CD4-positive, alpha-beta T cell treated with Interleukin-12 subunit alpha and Interleukin-12 subunit beta, for 1 hour (primary cell): ENCODE results near the gene NPPB.
"Not testable (repeated sequence)": the region's sequence is repeated elsewhere in the genome, so short reads cannot be mapped to it uniquely, and the experiment has no call there.

Experiments used
- DNase-seq: peaks from one replicate; pipeline ENCODE4 v3.0.0-alpha.2; 2020

NPPB gene

DNA sequence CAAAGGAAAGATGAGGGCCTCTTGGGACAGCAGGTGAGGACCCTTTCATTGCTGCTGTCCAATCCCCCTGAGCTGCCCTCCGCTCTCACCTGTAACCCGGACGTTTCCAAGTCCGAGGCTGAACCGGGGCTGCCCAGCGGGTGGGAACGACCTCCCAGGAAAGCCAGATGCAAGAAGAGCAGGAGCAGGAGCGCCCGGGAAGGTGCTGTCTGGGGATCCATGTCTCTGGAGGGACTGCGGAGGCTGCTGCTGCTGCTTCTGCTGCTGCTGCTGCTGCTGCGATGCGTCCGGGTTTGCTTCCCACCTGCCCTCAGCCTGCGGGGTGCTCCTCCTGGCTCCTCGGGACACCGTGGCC, at the start of gene NPPB:
Gene NPPB (minus strand): TSS at position 333 of the 355 bp plus-strand sequence. CDS start 112 bp downstream, at position 221.
- no peak for DNase-seq

DNA sequence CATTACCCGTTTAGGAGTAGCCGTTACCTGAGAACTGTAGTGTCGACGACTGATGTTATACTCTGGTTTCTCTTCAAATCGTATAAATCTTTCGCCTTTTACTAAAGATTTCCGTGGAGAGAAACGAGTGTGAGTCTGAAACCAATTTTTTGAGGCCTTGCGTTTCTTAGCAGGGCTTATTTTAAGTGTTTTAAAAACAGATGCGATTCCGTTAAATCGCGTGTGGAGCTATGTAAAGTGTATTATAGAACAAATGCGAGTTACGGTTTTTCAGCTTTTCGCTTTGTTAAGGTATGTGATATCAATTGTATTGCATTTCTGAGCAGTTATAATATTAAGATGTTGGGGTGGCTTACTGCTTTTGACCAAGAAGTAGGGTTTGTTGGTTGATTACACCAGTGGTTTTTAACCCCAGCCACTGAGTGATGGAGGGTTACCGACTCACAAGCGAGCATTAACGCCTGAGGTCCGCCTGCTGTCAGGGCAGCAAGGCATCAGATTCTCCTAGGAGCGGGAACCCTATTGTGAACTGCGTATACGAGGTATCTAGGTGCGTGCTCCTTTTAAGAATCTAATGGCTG, 49.4 kb upstream of the NPPB start:
- peak; percentile 85 for DNase-seq

DNA sequence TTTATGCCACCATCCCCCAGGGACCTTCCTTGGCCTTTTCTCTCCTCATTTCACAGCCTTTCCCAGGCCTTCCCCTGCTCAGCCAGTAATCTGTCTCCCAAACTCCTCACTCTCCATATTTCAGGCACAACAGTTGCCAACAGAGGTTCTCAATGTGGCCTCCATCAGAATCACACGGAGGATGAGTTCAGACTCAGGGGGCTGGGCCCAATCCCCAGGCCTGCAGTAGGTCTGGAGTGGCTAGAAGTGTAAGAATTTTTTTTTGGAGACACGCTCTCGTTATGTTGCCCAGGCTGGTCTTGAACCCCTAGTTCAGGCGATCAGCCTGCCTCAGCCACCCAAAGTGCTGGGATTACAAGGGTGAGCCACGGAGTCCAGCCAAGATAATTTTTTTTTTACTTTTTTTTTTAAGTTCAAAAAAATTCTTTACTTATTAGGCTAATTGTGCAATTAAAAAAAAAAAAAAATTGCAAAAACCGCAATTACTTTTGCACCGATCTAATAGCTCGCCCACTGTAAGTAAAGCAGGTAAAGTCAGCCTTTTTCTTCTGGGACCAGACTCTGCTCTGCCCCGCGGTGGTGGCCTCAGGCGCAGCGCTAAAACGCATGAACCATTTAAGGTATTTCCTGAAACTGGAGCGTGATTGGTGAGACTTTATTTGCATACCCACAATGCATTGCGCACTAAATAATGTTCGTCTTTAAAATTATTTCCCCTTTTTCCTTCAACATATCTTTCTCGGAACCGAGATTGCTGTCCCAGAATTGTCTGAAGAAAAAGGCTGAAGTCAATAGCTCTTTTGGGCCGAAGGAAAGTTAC, 48.7 kb upstream of the NPPB start:
- DNase-seq = peak; percentile 95

DNA sequence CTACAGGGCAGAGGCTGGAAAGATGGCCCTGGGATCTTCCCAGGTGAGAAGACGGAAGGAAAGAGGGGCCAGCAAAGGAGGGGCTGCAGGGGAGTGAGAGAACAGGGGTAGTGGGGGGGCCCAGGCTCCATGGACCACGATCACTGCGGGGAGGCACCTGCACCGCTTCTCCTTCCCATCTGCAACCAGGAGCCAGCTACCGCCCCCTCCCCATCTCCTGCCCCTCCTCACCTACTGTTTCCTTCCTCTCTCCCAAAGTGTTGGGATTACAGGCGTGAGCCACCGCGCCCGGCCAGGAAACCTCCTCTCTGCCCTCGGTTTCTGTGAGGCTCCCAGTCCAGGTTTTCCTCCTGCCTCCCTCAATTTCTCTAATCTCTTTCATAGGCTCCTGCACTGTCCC, 48.1 kb upstream of the NPPB start:
- DNase-seq = no peak

DNA sequence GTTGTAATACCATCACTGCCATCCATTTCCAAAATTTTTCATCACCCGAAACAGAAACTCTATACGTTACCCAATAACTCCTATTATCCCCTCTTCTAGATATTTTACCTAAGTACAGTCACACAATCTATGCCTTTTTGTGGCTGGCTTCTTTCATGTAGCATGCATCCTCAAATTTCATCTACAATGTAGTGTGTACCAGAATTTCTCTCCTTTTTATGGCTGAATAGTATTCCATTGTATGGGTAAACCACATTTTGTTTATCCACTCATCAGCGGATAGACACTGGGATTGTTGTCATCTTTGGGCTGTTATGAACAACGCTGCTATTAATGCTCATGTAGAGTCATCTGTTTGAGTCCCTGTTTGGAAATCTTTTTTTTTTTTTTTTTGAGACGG, 46.2 kb upstream of the NPPB start:
- no peak for DNase-seq

DNA sequence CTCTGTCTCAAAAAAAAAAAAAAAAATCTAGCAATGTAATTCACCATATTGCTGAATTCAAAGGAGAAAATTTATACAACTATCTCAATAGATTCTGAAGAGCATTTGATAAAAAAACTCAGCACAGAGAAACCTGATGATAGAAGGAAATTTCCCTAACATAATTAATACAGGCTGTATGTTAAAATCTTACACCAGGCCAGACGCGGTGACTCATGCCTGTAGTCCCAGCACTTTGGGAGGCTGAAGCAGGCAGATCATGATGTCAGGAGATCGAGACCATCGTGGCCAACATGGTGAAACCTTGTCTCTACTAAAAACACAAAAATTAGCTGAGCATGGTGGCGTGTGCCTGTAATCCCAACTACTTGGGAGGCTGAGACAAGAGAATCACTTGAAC, 45.4 kb upstream of the NPPB start:
- not testable (repeated sequence) for DNase-seq

DNA sequence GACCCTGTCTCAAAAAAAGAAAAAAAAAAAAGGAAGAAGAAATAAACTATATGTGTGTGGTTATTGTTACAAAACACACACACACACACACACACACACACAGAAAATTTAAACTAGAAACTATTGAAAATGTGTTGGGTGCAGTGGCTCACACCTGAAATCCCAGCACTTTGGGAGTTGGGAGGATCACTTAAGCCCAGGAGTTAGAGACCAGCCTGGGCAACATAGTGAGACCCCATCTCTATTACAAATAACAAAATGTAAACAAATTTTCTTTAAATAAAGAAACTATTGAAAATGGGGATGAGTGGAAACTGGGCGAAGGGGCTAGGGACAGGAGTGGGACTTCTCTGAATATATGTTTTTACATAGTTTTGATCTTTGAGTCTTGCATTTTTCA, 44.5 kb upstream of the NPPB start:
- DNase-seq = no peak

DNA sequence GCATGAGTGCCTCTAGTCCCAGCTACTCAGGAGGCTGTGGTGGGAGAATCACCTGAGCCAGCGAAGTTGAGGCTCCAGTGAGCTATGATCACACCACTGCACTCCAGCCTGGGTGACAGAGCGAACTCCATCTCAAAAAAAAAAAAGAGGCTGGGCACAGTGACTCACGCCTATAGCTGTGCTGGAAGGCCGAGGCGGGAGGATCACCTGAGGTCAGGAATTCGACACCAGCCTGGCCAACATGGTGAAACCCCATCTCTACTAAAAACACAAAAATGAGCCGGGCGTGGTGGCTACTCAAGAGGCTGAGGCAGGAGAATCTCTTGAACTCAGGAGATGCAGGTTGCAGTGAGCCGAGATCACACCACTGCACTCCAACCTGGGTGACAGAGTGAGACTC, 42.7 kb upstream of the NPPB start:
- not testable (repeated sequence) for DNase-seq

DNA sequence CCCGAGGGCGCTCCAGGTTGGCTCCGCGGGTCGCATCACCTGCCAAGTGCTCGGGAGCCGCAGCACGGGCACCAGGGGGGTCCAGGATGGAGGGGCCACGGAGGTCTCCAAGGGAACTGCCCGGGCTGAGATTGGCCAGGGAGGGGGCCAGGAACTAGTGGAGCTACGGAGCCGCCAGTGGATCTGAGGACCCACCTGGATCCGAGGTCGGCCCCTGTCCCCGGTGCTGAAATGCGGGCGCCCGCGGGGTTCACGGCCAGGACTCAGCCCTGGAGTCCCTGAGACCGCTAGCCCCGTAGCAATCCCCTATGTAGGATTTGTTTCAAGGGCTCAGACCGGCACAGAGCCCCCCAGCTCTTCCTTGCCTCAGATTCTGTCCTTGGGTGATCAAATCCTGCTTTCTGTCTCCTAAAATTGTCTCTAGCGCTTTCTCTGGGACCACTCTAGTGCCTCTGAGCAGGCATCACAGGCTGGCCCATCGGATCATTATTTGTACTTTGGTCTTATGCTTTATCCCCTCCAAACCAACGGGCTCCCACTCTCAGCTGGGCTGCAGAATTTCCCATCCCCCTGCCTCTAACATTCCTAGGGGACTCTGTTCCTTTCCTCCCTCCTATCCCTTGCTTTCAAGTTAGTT, 40.2 kb upstream of the NPPB start:
- DNase-seq = no peak

DNA sequence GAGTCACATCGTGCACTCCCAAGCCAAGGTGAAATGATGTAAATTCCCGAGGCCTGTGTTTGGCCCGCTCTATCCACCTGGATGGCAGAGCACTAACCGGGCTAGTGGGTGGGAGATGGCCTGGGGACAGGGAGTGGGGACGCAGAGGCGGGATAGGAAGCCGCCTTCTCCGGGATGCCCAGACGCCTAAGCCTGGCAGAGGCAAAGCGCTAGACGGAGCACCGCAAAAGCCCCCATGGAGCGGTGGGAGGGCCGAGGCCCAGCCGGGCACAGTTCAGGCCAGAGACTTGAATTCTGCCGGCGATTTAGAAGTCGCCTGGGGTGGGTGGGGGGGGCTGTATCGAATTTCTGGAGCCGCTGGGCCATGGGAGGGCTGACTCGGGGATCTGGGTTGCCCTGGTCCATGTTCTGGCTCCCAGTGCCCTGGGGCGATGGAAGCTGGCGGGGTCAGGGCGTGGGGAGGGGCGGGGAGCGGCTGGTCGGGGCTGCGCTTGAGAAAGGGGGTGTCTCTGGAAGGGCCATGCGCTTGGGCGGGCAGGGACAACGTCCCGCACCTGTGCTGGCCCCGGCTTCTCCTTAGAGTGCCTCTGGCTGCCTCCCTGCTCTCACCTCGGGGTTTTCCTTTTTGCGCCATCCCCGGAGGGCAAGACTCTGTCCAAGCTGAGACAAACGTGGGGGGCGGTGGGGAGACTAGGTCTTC, 39.5 kb upstream of the NPPB start:
- DNase-seq = no peak

DNA sequence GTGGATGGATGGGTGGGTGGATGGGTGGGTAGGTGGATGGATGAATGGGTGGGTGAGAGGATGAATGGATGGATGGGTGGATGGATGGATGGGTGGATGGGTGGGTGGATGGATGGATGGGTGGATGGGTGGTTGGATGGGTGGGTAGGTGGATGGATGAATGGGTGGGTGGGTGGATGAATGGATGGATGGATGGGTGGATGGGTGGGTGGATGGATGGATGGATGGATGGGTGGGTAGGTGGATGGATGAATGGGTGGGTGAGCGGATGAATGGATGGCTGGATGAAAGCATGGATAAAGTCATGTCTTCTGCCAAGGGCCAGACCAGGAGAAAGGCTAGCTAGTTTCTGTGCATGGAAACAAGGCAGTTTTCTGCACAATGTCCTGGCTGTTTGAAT, 35.8 kb upstream of the NPPB start:
- DNase-seq = not testable (repeated sequence)

DNA sequence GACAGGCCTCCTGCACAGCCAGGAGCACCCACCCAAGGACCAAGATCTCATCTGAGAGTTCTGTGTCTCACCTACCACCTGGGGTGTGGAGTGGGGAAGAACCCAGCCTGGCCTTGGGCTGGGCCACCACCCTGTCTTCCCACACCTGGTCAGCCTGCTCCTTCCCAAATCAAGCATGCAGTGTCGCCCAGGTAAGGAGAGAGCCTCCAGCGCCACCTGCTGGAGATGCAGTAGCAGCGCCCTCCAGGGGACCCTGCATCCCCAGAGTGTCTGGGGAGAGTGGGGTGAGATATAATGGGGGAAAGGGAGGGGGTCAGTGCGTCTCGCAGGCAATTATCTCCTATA, 35.1 kb upstream of the NPPB start:
- DNase-seq = peak; percentile 72

DNA sequence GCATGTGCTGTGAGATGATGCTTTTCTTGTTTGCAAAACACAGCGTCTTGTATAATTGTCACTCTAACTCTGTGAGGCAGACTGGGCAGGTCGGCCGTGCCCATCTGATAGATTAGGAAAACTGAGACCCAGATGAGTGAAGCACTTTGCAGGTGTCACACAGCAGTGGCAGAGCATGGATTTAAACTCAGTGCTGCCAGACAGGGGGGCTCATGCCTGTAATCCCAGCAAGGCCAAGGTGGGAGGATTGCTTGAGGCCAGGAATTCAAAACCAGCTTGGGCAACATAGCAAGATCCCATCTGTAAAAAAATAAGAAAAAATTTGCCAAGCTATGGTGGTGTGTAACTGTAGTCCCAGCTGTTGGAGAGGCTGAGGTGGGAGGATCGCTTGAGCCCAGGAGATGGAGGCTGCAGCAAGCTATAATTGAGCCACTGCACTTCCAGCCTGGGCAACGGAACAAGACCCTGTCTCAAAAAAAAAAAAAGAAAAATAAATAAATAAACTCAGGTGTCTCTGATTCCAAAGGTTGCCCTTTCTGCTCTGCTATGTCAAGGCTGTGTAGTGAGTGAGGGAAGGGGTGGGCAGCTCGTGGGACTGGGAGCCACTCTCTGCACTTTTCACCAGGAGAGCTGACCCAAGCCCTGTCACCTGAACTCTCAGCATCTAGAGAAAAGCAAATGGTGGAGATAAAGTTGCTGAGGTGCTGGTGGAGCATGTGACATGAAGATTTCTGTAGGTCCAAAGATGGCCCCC, 32.9 kb upstream of the NPPB start:
- DNase-seq = no peak

DNA sequence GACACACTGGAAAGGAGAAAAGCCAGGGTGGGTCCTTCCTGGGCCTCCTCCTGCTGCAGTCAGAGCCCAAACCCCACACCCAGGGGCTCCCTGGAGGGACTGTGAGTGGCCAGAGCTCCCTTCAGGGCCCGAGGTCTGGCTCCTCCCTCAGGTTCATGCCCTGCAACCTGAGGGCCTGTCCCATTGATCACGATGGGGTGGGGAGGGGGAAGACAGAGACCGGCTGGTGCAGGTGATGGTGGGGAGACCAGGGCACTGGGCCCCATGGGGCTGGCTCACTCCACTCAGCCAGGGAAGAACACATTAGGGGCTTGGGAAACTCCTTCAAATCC, 30.1 kb upstream of the NPPB start:
- no peak for DNase-seq

DNA sequence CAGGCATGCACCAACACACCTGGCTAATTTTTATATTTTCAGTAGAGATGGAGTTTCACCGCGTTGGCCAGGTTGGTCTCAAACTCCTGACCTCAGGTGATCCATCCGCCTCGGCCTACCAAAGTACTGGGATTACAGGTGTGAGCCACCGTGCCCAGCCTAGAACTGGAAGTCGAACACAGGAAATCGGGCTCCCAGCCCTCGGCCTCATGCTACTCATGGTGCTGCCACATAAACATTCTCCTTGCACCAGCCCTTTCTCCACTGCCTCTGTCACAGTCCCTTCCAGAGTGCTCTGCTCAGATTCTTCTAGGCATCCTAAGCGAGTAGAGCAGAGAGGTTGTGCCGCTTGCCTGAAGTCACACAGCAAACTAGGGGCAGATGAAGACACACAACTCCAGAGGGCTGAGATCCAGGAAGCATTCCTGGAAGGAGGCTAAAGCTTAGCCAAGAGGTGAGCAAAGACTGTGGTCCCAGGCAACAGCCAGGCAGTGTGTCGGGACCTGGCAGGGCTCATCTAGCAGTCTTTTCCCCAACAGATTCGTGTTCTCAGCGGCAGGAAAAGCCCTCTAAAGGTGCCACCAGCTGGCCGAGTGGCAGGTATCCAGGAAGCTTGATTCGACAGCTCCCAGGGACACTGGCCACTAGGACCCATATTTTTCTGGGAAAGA, 29.6 kb upstream of the NPPB start:
- no peak for DNase-seq

DNA sequence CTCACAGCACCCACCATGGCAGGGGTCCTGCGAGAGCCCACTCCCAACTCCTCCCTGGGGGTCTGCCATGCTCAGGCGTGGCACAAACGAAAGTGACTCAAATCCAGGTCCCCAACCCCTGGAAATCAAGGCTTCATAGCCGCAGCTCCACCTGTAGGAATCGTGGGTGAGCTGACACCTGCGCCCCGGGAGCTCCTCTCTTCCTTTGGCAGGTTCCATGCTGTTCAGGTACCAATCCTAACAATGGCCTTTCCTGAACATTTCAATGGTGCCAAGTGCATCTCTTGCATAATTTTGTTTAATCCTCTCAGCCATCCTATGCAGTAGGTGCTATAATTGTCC, 28.9 kb upstream of the NPPB start:
- DNase-seq = no peak

DNA sequence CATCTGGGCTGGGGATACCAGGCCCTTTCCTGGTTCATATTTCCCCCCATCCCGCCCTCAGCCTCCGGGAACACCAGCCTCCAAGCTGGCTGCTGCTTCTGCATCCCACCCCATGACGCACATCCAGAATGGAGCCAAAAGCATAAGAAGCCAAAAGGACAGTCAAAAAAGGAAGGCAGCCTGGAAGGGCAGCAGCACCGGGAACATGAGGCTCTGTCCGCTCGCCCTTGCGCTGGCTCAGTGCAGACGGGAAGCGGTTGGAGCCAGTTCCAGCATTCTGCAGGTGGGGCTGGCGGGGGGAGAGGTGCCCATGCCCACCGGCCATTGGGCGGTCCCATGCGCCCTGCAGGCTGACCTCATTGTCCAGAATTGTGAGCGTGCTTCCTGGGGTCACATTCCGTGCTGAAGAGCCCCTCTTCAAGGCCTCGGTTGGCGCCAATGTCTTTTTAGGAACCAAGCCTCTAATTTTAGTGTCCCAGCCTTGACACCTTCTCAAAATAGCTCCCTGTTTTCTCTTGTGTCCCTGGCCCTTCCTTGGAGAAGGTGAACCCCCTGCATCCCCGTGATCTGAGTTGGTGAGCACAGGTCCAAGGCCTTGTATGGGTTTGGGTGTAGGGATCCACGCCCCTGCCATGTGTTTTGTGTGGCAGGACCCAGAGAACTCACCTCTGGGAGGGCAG, 28.4 kb upstream of the NPPB start:
- no peak for DNase-seq

DNA sequence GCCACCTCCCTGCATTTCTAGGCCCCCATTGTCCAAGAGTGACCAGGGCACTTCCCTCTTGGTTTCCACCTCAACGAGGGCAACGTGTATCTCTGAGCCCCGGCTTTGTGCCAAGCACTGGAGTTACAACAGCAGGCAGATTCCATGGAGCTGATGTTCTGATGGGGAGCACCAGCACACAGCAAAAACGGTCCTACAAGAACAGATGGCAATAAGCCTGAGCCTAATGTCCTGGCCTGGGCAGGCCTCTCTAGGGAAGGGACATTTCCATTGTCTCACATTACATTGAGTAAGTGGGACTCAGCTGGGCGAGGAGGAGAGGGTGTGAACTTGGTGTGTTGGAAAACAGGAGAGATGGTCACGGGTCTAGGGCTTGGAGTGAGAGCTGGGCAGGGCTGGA, 27.2 kb upstream of the NPPB start:
- DNase-seq = no peak

DNA sequence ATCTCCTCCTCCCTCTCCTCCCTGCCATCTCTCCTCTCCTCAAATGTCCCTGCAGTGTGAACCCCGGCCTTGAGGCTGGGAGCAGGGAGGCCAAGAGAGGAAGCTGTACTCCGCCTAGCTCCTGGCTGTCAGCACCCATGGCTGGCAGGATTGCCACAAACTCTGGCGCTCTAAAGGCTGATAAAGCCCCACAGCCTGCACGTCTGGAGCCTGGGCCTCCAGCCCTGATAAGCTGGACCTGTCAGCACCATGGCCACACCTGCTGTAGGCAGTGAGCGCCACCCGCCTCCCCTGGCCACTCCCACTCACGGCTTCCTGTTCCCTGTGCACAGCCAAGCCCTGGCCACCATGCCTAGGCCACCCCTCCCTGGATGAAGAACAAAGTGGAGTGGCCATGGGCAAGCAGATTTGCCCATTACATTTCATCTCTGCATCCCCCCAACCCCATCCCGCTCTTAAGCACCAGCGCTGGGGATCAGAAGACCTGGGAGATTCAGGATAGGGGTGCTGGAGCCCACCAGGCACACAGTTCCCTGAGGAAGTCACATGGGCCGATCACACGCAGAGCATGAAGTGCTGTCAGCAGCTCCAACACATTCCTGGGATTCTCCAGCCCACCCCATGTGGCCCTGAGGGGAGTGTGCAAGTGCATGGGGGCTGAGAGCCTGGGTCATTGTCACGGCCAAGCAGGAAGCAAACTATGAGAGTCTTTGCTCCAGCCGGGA, 24.2 kb upstream of the NPPB start:
- no peak for DNase-seq

DNA sequence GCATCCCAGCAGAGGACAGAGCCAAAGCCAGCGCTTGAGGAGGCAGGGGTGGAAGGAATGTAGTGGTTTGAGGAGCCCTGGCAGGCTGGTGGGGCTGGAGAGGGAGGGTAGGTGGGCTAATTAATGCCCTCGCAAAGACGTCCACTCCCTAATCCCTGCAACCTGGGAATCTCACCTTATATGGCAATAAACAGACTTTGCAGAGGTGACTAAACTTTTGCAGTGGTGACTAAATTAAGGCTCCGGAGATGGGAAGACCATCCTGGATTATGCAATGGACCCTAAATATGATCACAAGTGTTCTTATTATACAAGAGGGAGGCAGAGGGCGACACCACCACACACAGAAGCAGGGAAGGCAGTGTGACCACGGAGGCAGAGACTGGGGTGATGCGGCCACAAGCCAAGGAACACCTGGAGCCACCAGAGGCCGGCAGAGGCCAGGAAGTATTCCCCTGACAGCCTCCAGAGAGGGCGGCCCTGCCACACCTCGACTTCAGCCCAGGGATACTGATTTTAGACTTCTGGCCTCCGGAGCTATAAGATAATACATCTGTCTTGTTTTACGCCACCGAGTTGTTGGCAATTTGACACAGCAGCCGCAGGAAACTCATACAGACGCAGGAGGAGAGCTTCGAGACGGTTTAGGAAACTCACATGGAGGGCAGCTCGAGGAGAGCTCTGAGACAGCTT, 23.1 kb upstream of the NPPB start:
- no peak for DNase-seq
